Activated T-cell treated with anti-CD3 and anti-CD28 coated beads for 24 hours (primary cell): ENCODE measurements around the gene RBMX.

Source experiments
- DNase-seq: peaks from one replicate; pipeline ENCODE4 v3.0.0-alpha.2; 2020; ENCODE audit warnings: low read depth

The RBMX gene

DNA sequence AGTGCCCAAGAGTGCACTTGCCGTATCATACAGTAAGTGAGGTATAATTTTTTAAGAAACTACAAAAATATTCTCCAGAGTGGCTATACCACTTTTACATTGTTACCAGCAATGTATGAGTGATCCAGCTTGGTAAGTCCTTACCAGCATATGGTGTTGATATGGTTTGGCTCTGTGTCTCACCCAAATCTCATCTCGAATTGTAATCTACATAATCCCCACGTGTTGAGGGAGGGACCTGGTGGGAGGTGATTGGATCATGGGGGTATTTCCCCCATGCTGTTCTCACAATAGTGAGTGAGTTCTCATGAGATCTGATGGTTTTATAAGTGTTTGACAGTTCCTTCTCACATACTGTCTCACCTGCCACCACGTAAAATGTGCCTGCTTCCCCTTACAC, 44.8 kb downstream of the RBMX start:
- no peak for DNase-seq

DNA sequence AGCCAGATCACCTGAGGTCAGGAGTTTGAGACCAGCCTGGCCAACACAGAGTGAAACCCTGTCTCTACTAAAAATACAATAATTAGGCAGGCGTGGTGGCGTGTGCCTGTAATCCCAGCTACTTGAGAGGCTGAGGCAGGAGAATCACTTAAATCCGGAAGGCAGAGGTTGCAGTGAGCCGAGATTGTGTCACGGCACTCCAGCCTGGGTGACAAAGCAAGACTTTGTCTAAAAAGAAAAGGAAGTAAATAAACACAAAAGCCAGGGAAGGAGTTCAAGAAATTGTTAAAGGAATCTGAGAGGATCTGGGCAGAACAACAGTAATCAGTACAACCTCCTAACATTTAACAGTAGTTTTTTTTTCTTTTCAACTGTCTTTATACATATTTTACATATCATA, 51.1 kb downstream of the RBMX start:
- DNase-seq, result no peak

DNA sequence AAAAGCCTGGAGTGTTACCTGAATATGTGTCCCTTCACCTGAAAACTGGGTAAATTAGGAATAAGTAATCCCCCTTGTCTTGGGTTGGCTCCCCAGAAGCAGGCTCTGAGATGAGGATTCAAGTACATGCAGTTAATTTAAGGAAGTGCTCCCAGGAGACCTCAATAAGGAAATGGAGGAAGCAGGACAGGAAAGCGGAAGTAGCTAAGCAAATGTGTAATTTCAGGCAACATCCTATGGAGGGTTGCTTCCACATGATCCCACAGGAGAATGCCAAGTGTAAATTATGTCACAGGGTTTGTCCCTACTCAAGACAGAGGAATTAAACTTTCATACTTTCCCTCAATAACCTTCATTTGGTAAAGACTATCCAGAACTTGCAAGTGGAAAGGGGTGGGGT, 51.7 kb downstream of the RBMX start:
- DNase-seq, result no peak

DNA sequence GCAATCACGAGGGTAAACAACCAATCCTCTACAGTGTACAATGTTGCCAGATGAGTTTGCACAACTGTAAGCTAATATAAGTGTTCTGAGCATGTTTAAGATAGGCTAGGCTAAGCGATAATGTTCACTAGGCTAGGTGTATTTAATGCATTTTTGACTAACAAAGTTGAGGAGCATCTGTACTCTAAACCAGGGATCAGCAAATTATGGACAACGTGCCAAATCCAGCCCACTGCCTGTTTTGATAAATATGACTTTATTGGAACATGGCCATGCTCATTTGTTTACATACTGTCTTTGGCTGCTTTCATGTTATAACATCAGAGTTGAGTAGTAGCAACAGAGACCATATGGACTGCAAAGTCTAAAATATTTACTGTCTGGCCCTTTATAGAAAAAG, 53.5 kb downstream of the RBMX start:
- no peak for DNase-seq

DNA sequence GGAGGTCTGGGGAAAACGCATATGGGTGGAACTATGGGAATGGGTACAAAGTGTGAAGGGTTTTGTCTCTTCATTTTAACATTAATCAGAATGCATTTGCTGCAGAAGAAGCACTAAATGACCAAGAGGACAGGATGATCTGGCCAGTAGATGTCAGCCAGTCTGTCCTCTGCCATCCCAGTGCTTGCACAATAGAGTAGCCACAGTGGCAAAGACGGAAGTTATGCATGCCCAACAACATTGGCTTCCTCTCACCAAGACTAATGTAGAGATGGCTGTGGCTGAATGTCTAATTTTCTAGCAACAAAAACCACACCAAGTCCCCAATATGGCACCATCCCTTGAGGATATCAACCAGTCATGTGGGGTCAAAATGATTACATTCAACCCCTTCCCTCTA, 54.8 kb downstream of the RBMX start:
- no peak for DNase-seq
